ENCODE data around the gene SH3BGRL2. TPM values are rescaled to one million over a fixed set of nuclear protein-coding genes. Genes with fewer than 3 reads are reported as not detected.

Gene SH3BGRL2
- total RNA-seq, 3 donors from 2014 or later (not counting 1 experiment from before 2014, with no cell fraction given) = 0.68 to 5.8 (median 1.6) TPM

- no peaks in the 10 kb centered on the region for H3K9me3 ChIP-seq (ENCODE audit: control insufficient read depth, insufficient read depth, low read length)
- H3K36me3 Mint-ChIP-seq = no peaks in the 10 kb centered on the region
- no peak overlapping the region for H3K4me3 ChIP-seq (ENCODE audit: low read length)
- H3K9me3 Mint-ChIP-seq = no peaks in the 10 kb centered on the region
- H3K36me3 ChIP-seq (ENCODE audit: control insufficient read depth, insufficient read depth, low read length) = no peaks in the 10 kb centered on the region
- DNase-seq = peak in 1 of 2 donors; percentile 59
- no peak overlapping the region for H3K4me3 Mint-ChIP-seq
- H3K4me1 Mint-ChIP-seq = no peaks in the 10 kb centered on the region
- peaks cover 0 to 5% of the 10 kb centered on the region in 2 donors for H3K27me3 Mint-ChIP-seq (ENCODE audit: low read depth in 2 of 2)
- 42% methylated on average over 3 of the region's 3 CpGs for WGBS (ENCODE audit: insufficient coverage)
- intact Hi-C loops (cut with micrococcal nuclease) = no loop called here
- no peaks in the 10 kb centered on the region for H3K27me3 ChIP-seq (ENCODE audit: control insufficient read depth, insufficient read depth, low read length)
- no peak overlapping the region for H3K27ac ChIP-seq (ENCODE audit: low read length)
- H3K27ac Mint-ChIP-seq = no peak overlapping the region
- no peak for TF ChIP-seq CTCF (IDR thresholded peaks at IDR 0.05)
- no peak for ATAC-seq
- no peaks in the 10 kb centered on the region for H3K4me1 ChIP-seq (ENCODE audit: control insufficient read depth, insufficient read depth, low read length)
These were observed 14.9 kb downstream of the SH3BGRL2 start for GRCh38 chr6:79646006-79646405.

GRCh38 chr6:79646561-79646960 lies 15.4 kb downstream of the SH3BGRL2 start:
- Mint-ChIP-seq H3K27me3 (ENCODE audit: low read depth in 2 of 2) (peaks cover 0 to 5% of the 10 kb centered on the region in 2 donors), H3K4me1 (no peaks in the 10 kb centered on the region), H3K36me3 (no peaks in the 10 kb centered on the region), H3K4me3 (no peak overlapping the region), H3K9me3 (no peaks in the 10 kb centered on the region), H3K27ac (no peak overlapping the region)
- intact Hi-C loops (cut with micrococcal nuclease) = no loop called here
- DNase-seq (no peak), ATAC-seq (no peak)
- Histone ChIP-seq H3K4me1 (ENCODE audit: control insufficient read depth, insufficient read depth, low read length) (no peaks in the 10 kb centered on the region), H3K4me3 (ENCODE audit: low read length) (no peak overlapping the region), H3K27me3 (ENCODE audit: control insufficient read depth, insufficient read depth, low read length) (no peaks in the 10 kb centered on the region), H3K27ac (ENCODE audit: low read length) (no peak overlapping the region), H3K36me3 (ENCODE audit: control insufficient read depth, insufficient read depth, low read length) (no peaks in the 10 kb centered on the region), H3K9me3 (ENCODE audit: control insufficient read depth, insufficient read depth, low read length) (no peaks in the 10 kb centered on the region)
- no peak for TF ChIP-seq CTCF (IDR thresholded peaks at IDR 0.05)

GRCh38 chr6:79647741-79648140 lies 16.6 kb downstream of the SH3BGRL2 start:
- intact Hi-C loops (cut with micrococcal nuclease) = no loop called here
- WGBS (ENCODE audit: insufficient coverage) = 88% methylated on average over 1 of the region's 2 CpGs
- H3K36me3 ChIP-seq (ENCODE audit: control insufficient read depth, insufficient read depth, low read length) = no peaks in the 10 kb centered on the region

More at GRCh38 chr6:79647741-79648140, 16.6 kb downstream of the SH3BGRL2 start:
- no peak overlapping the region for H3K27ac Mint-ChIP-seq
- no peaks in the 10 kb centered on the region for H3K4me1 Mint-ChIP-seq
- Histone ChIP-seq H3K27me3 (ENCODE audit: control insufficient read depth, insufficient read depth, low read length) (no peaks in the 10 kb centered on the region), H3K27ac (ENCODE audit: low read length) (no peak overlapping the region), H3K4me3 (ENCODE audit: low read length) (no peak overlapping the region), H3K4me1 (ENCODE audit: control insufficient read depth, insufficient read depth, low read length) (no peaks in the 10 kb centered on the region), H3K9me3 (ENCODE audit: control insufficient read depth, insufficient read depth, low read length) (no peaks in the 10 kb centered on the region)
- peaks cover 0 to 3% of the 10 kb centered on the region in 2 donors for H3K27me3 Mint-ChIP-seq (ENCODE audit: low read depth in 2 of 2)
- no peak for ATAC-seq
- no peaks in the 10 kb centered on the region for H3K9me3 Mint-ChIP-seq
- DNase-seq = no peak
- TF ChIP-seq CTCF (IDR thresholded peaks at IDR 0.05) = no peak
- H3K36me3 Mint-ChIP-seq = no peaks in the 10 kb centered on the region
- H3K4me3 Mint-ChIP-seq = no peak overlapping the region

Data from natural killer cell (primary cell).